HG03442 (cell line): ENCODE measurements around the gene ADRM1.

ENCODE experiments used
- ATAC-seq: cut with Tn5 transposase; IDR thresholded peaks from one replicate; pipeline ENCODE4 v1.9.1; 2021; ENCODE audit warnings: mild to moderate bottlenecking, moderate library complexity; ENCODE audit not compliant: unreplicated experiment

ADRM1 gene

GRCh38 chr20:62352402-62353288, 49.8 kb downstream of the ADRM1 start:
- no peak for ATAC-seq

GRCh38 chr20:62353289-62354030, 50.7 kb downstream of the ADRM1 start:
- ATAC-seq = no peak

GRCh38 chr20:62354031-62354808, 51.4 kb downstream of the ADRM1 start:
- ATAC-seq = no peak

GRCh38 chr20:62354811-62355341, 52.1 kb downstream of the ADRM1 start:
- no peak for ATAC-seq

- no peak for ATAC-seq
These were observed 52.7 kb downstream of the ADRM1 start for GRCh38 chr20:62355516-62355877.

GRCh38 chr20:62355878-62356588, 53.2 kb downstream of the ADRM1 start:
- ATAC-seq = no peak

GRCh38 chr20:62356589-62357186, 53.9 kb downstream of the ADRM1 start:
- no peak for ATAC-seq

GRCh38 chr20:62357187-62357667, 54.4 kb downstream of the ADRM1 start:
- ATAC-seq = no peak

- no peak for ATAC-seq
These were observed 54.9 kb downstream of the ADRM1 start for GRCh38 chr20:62357681-62358080.
